HepG2 (cell line): ENCODE measurements around the gene PML. TPM values are rescaled to one million over a fixed set of nuclear protein-coding genes. Genes with fewer than 3 reads are reported as not detected.

Experiments
- BCL6 ChIP-seq: IDR thresholded peaks from 2 replicates; pipeline ENCODE4 v1.6.1; 2016; ENCODE audit warnings: missing genetic modification reagents, missing compliant biosample characterization
- CBX1 ChIP-seq: IDR thresholded peaks from one replicate; pipeline ENCODE4 v1.6.1; 2016; ENCODE audit warnings: antibody characterized with exemption, low read depth
- EP300 ChIP-seq, 3 experiments: sonication (generic) in 1 of 3; formaldehyde crosslinking in 1 of 3; IDR thresholded peaks; 2 replicates each; pipeline versions ENCODE4 v1.5.1 to v1.6.1; 2011 to 2020; ENCODE audit warnings: low read depth in 2 of 3, low read length in 2 of 3, borderline replicate concordance in 1 of 3, improper control_type of control experiment in 1 of 3, mild to moderate bottlenecking in 1 of 3, missing genetic modification reagents in 1 of 3, moderate library complexity in 1 of 3
- FOXP1 ChIP-seq, 2 experiments: fragments of 450-650 bp in 1 of 2; IDR thresholded peaks; 2 replicates each; pipeline ENCODE4 v1.6.1; 2017 to 2018; ENCODE audit warnings: antibody characterized with exemption in 1 of 2
- KDM1A ChIP-seq: IDR thresholded peaks from 2 replicates; pipeline ENCODE4 v1.6.1; 2016; ENCODE audit warnings: missing compliant biosample characterization
- MATR3 ChIP-seq: sonication (generic); formaldehyde crosslinking; IDR thresholded peaks from 2 replicates; pipeline ENCODE4 v1.4.0; 2020; ENCODE audit warnings: missing genetic modification reagents
- MIXL1 ChIP-seq: IDR thresholded peaks from 2 replicates; pipeline ENCODE4 v1.6.1; 2016
- PHF8 ChIP-seq: sonication (generic); formaldehyde crosslinking; IDR thresholded peaks from 2 replicates; pipeline ENCODE4 v1.5.0; 2020; ENCODE audit warnings: missing genetic modification reagents
- POLR2G ChIP-seq: fragments of 200-400 bp; formaldehyde crosslinking; IDR thresholded peaks from 2 replicates; pipeline ENCODE4 v1.6.1; 2018; ENCODE audit warnings: mild to moderate bottlenecking, low read depth, low read length, moderate library complexity
- SATB2 ChIP-seq: sonication (generic); formaldehyde crosslinking; IDR thresholded peaks from 2 replicates; pipeline ENCODE4 v1.5.0; 2020; ENCODE audit warnings: missing genetic modification reagents
- STAT5B ChIP-seq: sonication (generic); formaldehyde crosslinking; IDR thresholded peaks from 2 replicates; pipeline ENCODE4 v1.4.0; 2020; ENCODE audit warnings: missing genetic modification reagents
- TARDBP ChIP-seq: sonication (generic); formaldehyde crosslinking; IDR thresholded peaks from 2 replicates; pipeline ENCODE4 v1.8.0; 2022; ENCODE audit warnings: mild to moderate bottlenecking, missing genetic modification reagents
- XRCC5 ChIP-seq: fragments of 200-400 bp; formaldehyde crosslinking; optimal IDR thresholded peaks from 2 replicates; pipeline ENCODE3; 2017; ENCODE audit warnings: mild to moderate bottlenecking, low read length
- ZFAT ChIP-seq: sonication (generic); formaldehyde crosslinking; conservative IDR thresholded peaks from 2 replicates; pipeline ENCODE4 v1.8.1; 2023; ENCODE audit warnings: missing genetic modification reagents, inconsistent platforms
- ZNF101 ChIP-seq: sonication (generic); formaldehyde crosslinking; IDR thresholded peaks from 2 replicates; pipeline ENCODE4 v1.4.0; 2020; ENCODE audit warnings: mild to moderate bottlenecking, low read depth, missing genetic modification reagents, borderline replicate concordance
- ZNF12 ChIP-seq: sonication (generic); formaldehyde crosslinking; IDR thresholded peaks from 2 replicates; pipeline ENCODE4 v1.5.0; 2020; ENCODE audit warnings: missing genetic modification reagents
- ZNF282 ChIP-seq: fragments of 450-650 bp; IDR thresholded peaks from 2 replicates; pipeline ENCODE4 v1.6.1; 2018; ENCODE audit not compliant: partially characterized antibody
- ZNF337 ChIP-seq: sonication (generic); formaldehyde crosslinking; IDR thresholded peaks from 2 replicates; pipeline ENCODE4 v1.5.1; 2020; ENCODE audit warnings: missing genetic modification reagents, low read depth, mild to moderate bottlenecking, borderline replicate concordance
- ZNF33A ChIP-seq: sonication (generic); formaldehyde crosslinking; IDR thresholded peaks from 2 replicates; pipeline ENCODE4 v1.5.1; 2020; ENCODE audit warnings: missing genetic modification reagents, mild to moderate bottlenecking, moderate library complexity, borderline replicate concordance
- ZNF383 ChIP-seq: sonication (generic); formaldehyde crosslinking; IDR thresholded peaks from 2 replicates; pipeline ENCODE4 v1.4.0; 2020; ENCODE audit warnings: missing genetic modification reagents, mild to moderate bottlenecking, borderline replicate concordance
- ZNF510 ChIP-seq: sonication (generic); formaldehyde crosslinking; IDR thresholded peaks from 2 replicates; pipeline ENCODE4 v1.4.0; 2020; ENCODE audit warnings: low read depth, mild to moderate bottlenecking, missing genetic modification reagents
- polyA plus RNA-seq, 8 experiments: library from polyadenylated mRNA; depleted of rRNA in 3 of 8; stranded (reverse) in 7 of 8; unstranded in 1 of 8; fragments of >200 nt; fragmentation: Illumina TruSeq in 4 of 8; extraction: Trizol in 4 of 8; gene quantifications; 2 replicates each; pipeline versions ENCODE4 v1.2.1 to v1.2.3, GENCODE V29; 2011 to 2016; ENCODE audit warnings: low read depth in 4 of 8, missing spikeins in 1 of 8, mixed read lengths in 1 of 8; ENCODE audit not compliant: insufficient read depth in 1 of 8
- total RNA-seq, 5 experiments: library from RNA; depleted of rRNA; stranded (reverse); fragments of >200 nt; fragmentation: Illumina TruSeq; extraction: Trizol; gene quantifications; 2 replicates each; pipeline ENCODE4 v1.2.3, GENCODE V29; 2016; ENCODE audit warnings: low read depth in 1 of 5
- TF ChIP-seq, protein P1 (sequence below): sonication (generic); IDR thresholded peaks from 2 replicates; pipeline ENCODE4 v1.6.1; 2016; ENCODE audit warnings: low read depth, borderline replicate concordance
- TF ChIP-seq, protein P2 (sequence below): sonication (generic); formaldehyde crosslinking; IDR thresholded peaks from 2 replicates; pipeline ENCODE4 v1.4.0; 2020; ENCODE audit warnings: mild to moderate bottlenecking, low read depth, missing genetic modification reagents
- TF ChIP-seq, protein P3 (sequence below): IDR thresholded peaks from 2 replicates; pipeline ENCODE4 v1.4.0; 2020; ENCODE audit warnings: mild to moderate bottlenecking, missing genetic modification reagents
- TF ChIP-seq, protein P4 (sequence below): IDR thresholded peaks from 2 replicates; pipeline ENCODE4 v1.6.1; 2016; ENCODE audit warnings: missing genetic modification reagents, missing compliant biosample characterization

Gene PML
- total and polyA plus RNA-seq, 2 of the 13 experiments (the other 11 are each of a cell fraction or from before 2014, with no cell fraction given) = 2.9 to 3.9 TPM

DNA sequence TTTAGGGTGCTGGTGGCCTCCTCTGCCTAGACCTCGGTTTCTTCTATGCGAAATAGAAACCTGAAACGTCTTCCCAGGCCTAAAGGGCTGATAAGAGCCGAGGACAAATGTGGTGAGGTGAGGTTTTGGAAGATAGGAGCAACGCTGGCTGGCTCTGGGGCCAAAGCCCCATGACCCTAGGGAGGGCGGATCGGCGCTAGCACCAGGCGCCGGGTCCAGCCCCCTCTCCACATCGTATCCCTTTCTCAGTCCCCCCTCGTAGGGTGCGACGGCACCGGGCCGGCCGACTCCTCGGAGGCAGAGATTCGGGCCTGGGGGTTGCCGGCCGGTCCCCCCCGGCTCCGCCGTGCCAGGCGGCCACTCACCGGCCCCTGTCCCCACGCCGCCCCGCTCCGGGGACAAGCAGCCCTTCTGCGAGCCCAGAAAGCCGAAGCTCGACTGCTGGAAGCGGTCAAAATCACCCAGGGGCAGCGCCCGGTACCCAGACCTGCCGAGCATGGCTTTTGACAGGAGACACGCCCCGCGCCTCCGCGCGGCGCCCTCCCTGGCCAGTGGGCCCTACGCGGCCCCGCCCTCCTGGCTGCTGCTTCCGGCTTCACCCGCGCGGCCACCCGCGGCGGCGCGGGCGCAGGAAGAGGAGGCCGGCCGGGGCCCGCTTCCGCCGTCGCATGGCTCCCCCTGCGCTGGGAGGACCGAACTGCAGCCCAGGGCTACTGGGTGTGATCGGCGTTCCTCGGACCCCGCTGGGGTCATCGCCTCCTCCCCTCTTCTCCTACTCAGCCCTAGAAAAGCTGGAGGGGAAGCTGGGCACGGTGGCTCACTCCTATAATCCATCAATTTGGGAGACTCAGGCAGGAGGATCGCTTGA lies 2.6 kb upstream of the PML start, which contains the start of gene STOML1 (continued):
- TF ChIP-seq, protein P1, sequence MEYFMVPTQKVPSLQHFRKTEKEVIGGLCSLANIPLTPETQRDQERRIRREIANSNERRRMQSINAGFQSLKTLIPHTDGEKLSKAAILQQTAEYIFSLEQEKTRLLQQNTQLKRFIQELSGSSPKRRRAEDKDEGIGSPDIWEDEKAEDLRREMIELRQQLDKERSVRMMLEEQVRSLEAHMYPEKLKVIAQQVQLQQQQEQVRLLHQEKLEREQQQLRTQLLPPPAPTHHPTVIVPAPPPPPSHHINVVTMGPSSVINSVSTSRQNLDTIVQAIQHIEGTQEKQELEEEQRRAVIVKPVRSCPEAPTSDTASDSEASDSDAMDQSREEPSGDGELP = peak; percentile 28; the same call in 1 of the 2 replicates
- TF ChIP-seq STAT5B (CRISPR knock-in tag) (no peak), ZNF337 (CRISPR knock-in tag) (no peak), ZNF282 (no peak), ZNF33A (no peak), POLR2G (peak; percentile 64), FOXP1 (IDR thresholded peaks at IDR 0.05) (no peak), FOXP1 (CRISPR knock-in tag; IDR thresholded peaks at IDR 0.05) (no peak), EP300 (IDR thresholded peaks at IDR 0.05; ENCODE audit: low read depth in 2 of 2, low read length in 2 of 2) (no peak; a peak in 1 of 4 replicates), EP300 (CRISPR knock-in tag; IDR thresholded peaks at IDR 0.05; ENCODE audit: borderline replicate concordance) (no peak), TARDBP (CRISPR knock-in tag) (no peak), PHF8 (CRISPR knock-in tag) (peak; percentile 64), ZNF101 (CRISPR knock-in tag) (no peak), CBX1 (no peak), MIXL1 (CRISPR knock-in tag) (0 out of 2 replicates have a peak, but pooled peaks have one; percentile 39), ZNF12 (CRISPR knock-in tag) (no peak), SATB2 (CRISPR knock-in tag) (no peak), ZFAT (CRISPR knock-in tag) (no peak), ZNF510 (CRISPR knock-in tag) (no peak), XRCC5 (peak; percentile 78), KDM1A (CRISPR knock-in tag) (no peak), MATR3 (CRISPR knock-in tag) (no peak), BCL6 (CRISPR knock-in tag) (no peak), ZNF383 (no peak)
- TF ChIP-seq, protein P2, sequence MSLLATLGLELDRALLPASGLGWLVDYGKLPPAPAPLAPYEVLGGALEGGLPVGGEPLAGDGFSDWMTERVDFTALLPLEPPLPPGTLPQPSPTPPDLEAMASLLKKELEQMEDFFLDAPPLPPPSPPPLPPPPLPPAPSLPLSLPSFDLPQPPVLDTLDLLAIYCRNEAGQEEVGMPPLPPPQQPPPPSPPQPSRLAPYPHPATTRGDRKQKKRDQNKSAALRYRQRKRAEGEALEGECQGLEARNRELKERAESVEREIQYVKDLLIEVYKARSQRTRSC = no peak
- TF ChIP-seq, protein P3, sequence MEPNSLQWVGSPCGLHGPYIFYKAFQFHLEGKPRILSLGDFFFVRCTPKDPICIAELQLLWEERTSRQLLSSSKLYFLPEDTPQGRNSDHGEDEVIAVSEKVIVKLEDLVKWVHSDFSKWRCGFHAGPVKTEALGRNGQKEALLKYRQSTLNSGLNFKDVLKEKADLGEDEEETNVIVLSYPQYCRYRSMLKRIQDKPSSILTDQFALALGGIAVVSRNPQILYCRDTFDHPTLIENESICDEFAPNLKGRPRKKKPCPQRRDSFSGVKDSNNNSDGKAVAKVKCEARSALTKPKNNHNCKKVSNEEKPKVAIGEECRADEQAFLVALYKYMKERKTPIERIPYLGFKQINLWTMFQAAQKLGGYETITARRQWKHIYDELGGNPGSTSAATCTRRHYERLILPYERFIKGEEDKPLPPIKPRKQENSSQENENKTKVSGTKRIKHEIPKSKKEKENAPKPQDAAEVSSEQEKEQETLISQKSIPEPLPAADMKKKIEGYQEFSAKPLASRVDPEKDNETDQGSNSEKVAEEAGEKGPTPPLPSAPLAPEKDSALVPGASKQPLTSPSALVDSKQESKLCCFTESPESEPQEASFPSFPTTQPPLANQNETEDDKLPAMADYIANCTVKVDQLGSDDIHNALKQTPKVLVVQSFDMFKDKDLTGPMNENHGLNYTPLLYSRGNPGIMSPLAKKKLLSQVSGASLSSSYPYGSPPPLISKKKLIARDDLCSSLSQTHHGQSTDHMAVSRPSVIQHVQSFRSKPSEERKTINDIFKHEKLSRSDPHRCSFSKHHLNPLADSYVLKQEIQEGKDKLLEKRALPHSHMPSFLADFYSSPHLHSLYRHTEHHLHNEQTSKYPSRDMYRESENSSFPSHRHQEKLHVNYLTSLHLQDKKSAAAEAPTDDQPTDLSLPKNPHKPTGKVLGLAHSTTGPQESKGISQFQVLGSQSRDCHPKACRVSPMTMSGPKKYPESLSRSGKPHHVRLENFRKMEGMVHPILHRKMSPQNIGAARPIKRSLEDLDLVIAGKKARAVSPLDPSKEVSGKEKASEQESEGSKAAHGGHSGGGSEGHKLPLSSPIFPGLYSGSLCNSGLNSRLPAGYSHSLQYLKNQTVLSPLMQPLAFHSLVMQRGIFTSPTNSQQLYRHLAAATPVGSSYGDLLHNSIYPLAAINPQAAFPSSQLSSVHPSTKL (CRISPR knock-in tag) = peak; percentile 30; the same call in 1 of the 2 replicates
- TF ChIP-seq, protein P4, sequence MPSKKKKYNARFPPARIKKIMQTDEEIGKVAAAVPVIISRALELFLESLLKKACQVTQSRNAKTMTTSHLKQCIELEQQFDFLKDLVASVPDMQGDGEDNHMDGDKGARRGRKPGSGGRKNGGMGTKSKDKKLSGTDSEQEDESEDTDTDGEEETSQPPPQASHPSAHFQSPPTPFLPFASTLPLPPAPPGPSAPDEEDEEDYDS = no peak; the same call in 1 of the 2 replicates
